Transverse colon (tissue), 3 donors: ENCODE results near the gene SNORC.

ENCODE experiments used
- EP300 ChIP-seq: sonication (generic); formaldehyde crosslinking; IDR thresholded peaks from one replicate; pipeline ENCODE4 v1.6.1; 2017; ENCODE audit warnings: antibody characterized with exemption, low read depth
- POLR2A ChIP-seq: fragments of 450-650 bp; IDR thresholded peaks from one replicate; pipeline ENCODE4 v1.6.1; 2016; ENCODE audit warnings: antibody characterized with exemption, mild to moderate bottlenecking, moderate library complexity
- TF ChIP-seq, protein P1 (sequence below), 5 experiments: fragments of 200-600 bp in 3 of 5; fragments of 450-650 bp in 2 of 5; sonication (generic) in 3 of 5; IDR thresholded peaks; 1 replicate in 2 of 5; 2 replicates in 3 of 5; pipeline ENCODE4 v1.5.1; 2016 to 2017; ENCODE audit warnings: antibody characterized with exemption in 5 of 5, inconsistent platforms in 3 of 5, mild to moderate bottlenecking in 2 of 5, moderate library complexity in 1 of 5

DNA sequence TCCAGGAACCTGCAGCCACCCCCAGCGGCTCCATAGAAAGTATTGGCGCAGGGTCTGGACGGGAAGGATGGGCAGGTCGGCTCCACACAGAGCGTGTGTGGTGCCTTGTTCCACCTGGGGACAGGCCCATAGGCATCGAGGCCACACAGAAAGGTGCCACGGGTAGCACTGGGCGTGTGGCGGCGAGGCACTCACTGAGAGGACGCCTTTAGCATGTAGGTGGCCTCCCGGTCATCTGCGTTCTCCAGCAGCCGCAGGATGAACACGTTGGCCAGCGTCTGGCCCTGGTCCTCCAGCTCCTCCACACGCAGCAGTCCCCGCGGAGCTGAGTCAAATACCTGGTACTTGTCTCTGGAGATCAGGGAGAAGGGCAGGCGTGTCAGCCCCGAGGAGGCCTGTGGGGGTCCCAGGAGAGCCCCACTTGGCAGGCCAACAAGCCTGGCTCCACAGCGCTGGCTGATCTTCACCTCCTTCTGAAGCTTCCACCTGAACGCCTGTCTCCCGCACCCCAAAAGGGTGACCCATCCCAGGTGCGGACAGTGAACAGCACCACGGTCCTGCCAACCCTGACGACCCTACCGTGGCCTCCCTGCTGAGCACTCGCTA is 13.2 kb downstream of the SNORC start:
- TF ChIP-seq, protein P1, sequence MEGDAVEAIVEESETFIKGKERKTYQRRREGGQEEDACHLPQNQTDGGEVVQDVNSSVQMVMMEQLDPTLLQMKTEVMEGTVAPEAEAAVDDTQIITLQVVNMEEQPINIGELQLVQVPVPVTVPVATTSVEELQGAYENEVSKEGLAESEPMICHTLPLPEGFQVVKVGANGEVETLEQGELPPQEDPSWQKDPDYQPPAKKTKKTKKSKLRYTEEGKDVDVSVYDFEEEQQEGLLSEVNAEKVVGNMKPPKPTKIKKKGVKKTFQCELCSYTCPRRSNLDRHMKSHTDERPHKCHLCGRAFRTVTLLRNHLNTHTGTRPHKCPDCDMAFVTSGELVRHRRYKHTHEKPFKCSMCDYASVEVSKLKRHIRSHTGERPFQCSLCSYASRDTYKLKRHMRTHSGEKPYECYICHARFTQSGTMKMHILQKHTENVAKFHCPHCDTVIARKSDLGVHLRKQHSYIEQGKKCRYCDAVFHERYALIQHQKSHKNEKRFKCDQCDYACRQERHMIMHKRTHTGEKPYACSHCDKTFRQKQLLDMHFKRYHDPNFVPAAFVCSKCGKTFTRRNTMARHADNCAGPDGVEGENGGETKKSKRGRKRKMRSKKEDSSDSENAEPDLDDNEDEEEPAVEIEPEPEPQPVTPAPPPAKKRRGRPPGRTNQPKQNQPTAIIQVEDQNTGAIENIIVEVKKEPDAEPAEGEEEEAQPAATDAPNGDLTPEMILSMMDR (IDR thresholded peaks at IDR 0.05): no peak
- TF ChIP-seq POLR2A (no peak), EP300 (no peak)
